Measurements from ENCODE around the gene ACSL3. TPM values are rescaled to one million over a fixed set of nuclear protein-coding genes. Genes with fewer than 3 reads are reported as not detected.

The ACSL3 gene
- polyA plus RNA-seq, 1 donor from 2014 or later: 119 TPM

DNA sequence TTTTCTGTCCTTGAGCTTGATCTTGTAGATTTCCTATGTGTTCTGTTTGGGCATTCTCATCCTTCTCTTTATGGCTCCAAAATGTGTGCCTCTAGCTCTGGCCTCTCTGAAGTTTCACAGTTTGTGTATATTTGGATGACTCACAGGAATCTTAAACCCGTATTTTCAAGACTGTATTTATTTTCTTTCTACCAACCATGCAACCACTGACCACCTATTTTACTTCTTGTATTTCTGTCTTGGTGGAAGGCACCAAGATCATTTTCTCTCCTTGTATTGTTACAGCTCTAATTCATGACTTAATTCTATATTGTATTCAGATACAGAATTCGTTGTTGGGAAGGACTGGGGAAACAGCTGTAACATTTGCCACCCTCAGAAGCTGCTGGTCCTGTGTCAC lies 39.5 kb downstream of the ACSL3 start:
- H2AFZ ChIP-seq (ENCODE audit: low read depth, low read length): no peak overlapping the region
- H3K9me2 ChIP-seq (ENCODE audit: insufficient read depth, low read length): no peaks in the 10 kb centered on the region
- H3K9me3 ChIP-seq (ENCODE audit: low read length): no peaks in the 10 kb centered on the region
- H3K27ac ChIP-seq (ENCODE audit: low read length): no peak overlapping the region
- no peak overlapping the region for H3K4me3 ChIP-seq (ENCODE audit: low read length)
- H3K4me2 ChIP-seq (ENCODE audit: low read length): no peak overlapping the region
- H3K9ac ChIP-seq (ENCODE audit: low read length): no peak overlapping the region
- no peak for TF ChIP-seq CTCF (IDR thresholded peaks at IDR 0.05; ENCODE audit: poor library complexity, severe bottlenecking)
- TF ChIP-seq TAF1 (IDR thresholded peaks at IDR 0.05; ENCODE audit: low read depth): no peak
- no peak for TF ChIP-seq EZH2 (IDR thresholded peaks at IDR 0.05; ENCODE audit: borderline replicate concordance, insufficient read depth, low read length, poor library complexity, severe bottlenecking)
- no peak for TF ChIP-seq POLR2AphosphoS5 (IDR thresholded peaks at IDR 0.05)
- no peak for TF ChIP-seq RAD21 (conservative IDR thresholded peaks at IDR 0.05)
- no peak for TF ChIP-seq MXI1 (conservative IDR thresholded peaks at IDR 0.05; ENCODE audit: poor library complexity, severe bottlenecking)
- TF ChIP-seq, protein P1, sequence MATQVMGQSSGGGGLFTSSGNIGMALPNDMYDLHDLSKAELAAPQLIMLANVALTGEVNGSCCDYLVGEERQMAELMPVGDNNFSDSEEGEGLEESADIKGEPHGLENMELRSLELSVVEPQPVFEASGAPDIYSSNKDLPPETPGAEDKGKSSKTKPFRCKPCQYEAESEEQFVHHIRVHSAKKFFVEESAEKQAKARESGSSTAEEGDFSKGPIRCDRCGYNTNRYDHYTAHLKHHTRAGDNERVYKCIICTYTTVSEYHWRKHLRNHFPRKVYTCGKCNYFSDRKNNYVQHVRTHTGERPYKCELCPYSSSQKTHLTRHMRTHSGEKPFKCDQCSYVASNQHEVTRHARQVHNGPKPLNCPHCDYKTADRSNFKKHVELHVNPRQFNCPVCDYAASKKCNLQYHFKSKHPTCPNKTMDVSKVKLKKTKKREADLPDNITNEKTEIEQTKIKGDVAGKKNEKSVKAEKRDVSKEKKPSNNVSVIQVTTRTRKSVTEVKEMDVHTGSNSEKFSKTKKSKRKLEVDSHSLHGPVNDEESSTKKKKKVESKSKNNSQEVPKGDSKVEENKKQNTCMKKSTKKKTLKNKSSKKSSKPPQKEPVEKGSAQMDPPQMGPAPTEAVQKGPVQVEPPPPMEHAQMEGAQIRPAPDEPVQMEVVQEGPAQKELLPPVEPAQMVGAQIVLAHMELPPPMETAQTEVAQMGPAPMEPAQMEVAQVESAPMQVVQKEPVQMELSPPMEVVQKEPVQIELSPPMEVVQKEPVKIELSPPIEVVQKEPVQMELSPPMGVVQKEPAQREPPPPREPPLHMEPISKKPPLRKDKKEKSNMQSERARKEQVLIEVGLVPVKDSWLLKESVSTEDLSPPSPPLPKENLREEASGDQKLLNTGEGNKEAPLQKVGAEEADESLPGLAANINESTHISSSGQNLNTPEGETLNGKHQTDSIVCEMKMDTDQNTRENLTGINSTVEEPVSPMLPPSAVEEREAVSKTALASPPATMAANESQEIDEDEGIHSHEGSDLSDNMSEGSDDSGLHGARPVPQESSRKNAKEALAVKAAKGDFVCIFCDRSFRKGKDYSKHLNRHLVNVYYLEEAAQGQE (IDR thresholded peaks at IDR 0.05; ENCODE audit: borderline replicate concordance): no peak
- H3K36me3 ChIP-seq (ENCODE audit: insufficient read depth, low read length): no peaks in the 10 kb centered on the region
- H4K20me1 ChIP-seq (ENCODE audit: insufficient read depth): no peaks in the 10 kb centered on the region
- H3K79me2 ChIP-seq (replicated peaks; ENCODE audit: insufficient read depth, low read length): peaks cover 29% of the 10 kb centered on the region
- no peaks in the 10 kb centered on the region for H3K27me3 ChIP-seq (ENCODE audit: insufficient read depth, low read depth, low read length)
- no peaks in the 10 kb centered on the region for H3F3A ChIP-seq (ENCODE audit: insufficient read depth, low read length, poor library complexity, severe bottlenecking)

DNA sequence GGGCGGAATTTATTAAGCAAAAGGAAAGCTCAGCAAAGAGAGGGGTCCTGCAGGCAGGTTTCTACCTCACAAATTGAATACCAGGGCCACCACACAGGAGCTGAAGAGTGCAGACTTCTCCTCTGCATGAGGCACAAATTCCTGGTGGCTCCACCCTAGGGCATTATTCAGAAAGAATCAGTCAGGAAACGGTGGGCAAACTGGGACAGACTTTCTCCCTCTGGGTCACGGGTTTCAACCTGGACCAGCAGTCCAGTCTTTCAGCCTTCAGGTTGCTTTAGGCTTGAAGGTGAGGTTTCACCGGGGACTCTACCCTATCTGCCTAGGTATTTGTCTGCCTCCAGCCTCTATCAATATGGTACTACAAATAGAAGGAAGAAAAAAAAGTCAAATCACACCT lies 41.8 kb downstream of the ACSL3 start:
- H4K20me1 ChIP-seq (ENCODE audit: insufficient read depth): no peaks in the 10 kb centered on the region
- H3K27ac ChIP-seq (ENCODE audit: low read length): no peak overlapping the region
- H3K79me2 ChIP-seq (replicated peaks; ENCODE audit: insufficient read depth, low read length): peaks cover 46% of the 10 kb centered on the region

More for the DNA sequence above, 41.8 kb downstream of the ACSL3 start:
- H3K9ac ChIP-seq (ENCODE audit: low read length): no peak overlapping the region
- H3K9me2 ChIP-seq (ENCODE audit: insufficient read depth, low read length): no peaks in the 10 kb centered on the region
- TF ChIP-seq EZH2 (IDR thresholded peaks at IDR 0.05; ENCODE audit: borderline replicate concordance, insufficient read depth, low read length, poor library complexity, severe bottlenecking): no peak
- TF ChIP-seq POLR2AphosphoS5 (IDR thresholded peaks at IDR 0.05): no peak
- TF ChIP-seq, protein P1 (IDR thresholded peaks at IDR 0.05; ENCODE audit: borderline replicate concordance): no peak
- TF ChIP-seq RAD21 (conservative IDR thresholded peaks at IDR 0.05): no peak
- TF ChIP-seq MXI1 (conservative IDR thresholded peaks at IDR 0.05; ENCODE audit: poor library complexity, severe bottlenecking): no peak
- TF ChIP-seq EP300 (conservative IDR thresholded peaks at IDR 0.05; ENCODE audit: poor library complexity, severe bottlenecking): no peak
- no peak for TF ChIP-seq SMC3 (conservative IDR thresholded peaks at IDR 0.05; ENCODE audit: poor library complexity)
- no peak for TF ChIP-seq TAF1 (IDR thresholded peaks at IDR 0.05; ENCODE audit: low read depth)
- no peak for TF ChIP-seq CTCF (IDR thresholded peaks at IDR 0.05; ENCODE audit: poor library complexity, severe bottlenecking)
- H2AFZ ChIP-seq (ENCODE audit: low read depth, low read length): no peak overlapping the region
- no peak overlapping the region for H3K4me3 ChIP-seq (ENCODE audit: low read length)
- H3F3A ChIP-seq (ENCODE audit: insufficient read depth, low read length, poor library complexity, severe bottlenecking): no peaks in the 10 kb centered on the region
- H3K9me3 ChIP-seq (ENCODE audit: low read length): no peaks in the 10 kb centered on the region
- no peak overlapping the region for H3K4me2 ChIP-seq (ENCODE audit: low read length)
- no peaks in the 10 kb centered on the region for H3K27me3 ChIP-seq (ENCODE audit: insufficient read depth, low read depth, low read length)
- H3K36me3 ChIP-seq (ENCODE audit: insufficient read depth, low read length): no peaks in the 10 kb centered on the region

Data from neural cell (in vitro differentiated cells).